Superior temporal gyrus (tissue), 1 donor: Measurements from ENCODE around the gene PRDM11.
"Not testable (repeated sequence)": the region's sequence is repeated elsewhere in the genome, so short reads cannot be mapped to it uniquely, and the experiment has no call there.

Source experiments
- DNase-seq: peaks from one replicate; pipeline ENCODE4 v3.0.0-alpha.2; 2016; ENCODE audit errors: extremely low spot score

Gene PRDM11

DNA sequence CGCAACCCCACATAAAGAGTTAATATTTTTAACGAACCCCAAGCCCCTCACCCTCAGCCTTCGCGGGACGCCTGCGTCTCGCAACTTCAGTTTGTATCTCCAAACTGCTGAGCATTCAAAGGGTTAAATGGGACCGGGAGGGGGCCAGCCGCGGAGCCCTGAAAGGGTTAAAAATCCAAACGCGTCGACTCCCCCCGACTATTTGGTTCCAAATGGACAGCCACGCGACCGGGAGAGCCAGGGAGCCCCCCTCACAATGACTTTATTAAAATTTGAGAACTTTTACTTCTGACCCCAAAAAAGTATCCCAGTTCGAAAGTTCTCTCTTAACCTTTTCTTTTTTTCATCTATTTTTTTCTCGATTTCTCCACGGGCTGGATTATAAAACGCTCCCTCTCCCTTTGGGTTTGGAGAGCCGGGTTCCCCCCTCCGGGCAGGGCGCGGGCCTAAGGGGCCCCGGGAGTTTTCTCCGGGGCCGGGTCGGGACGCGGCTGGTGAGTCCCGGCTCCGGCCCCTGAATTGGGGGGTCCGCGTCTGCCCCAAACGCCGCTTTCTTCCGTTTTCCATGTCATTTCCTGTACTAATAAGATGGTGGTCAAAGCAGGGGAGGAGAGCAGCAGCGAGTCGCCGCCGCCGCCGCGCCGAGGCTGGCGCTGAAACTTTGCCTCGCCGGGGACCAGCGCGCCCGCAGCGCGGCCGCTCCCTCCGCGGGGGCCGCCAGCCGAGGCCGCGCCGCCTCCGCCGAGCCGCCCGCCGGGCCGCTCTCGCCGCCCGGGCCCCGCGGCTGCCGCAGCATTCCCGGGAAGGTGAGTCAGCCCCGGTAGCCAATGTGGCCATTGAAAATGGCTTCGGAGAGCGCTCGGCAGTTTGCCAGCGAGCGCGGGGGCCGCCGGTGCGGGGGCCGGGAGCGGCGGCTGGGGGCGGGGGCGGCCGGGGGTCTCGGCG, at the start of gene PRDM11:
Gene PRDM11, plus strand, starts transcription at position 568 of the 945 bp plus-strand sequence. CDS start 35,128 bp downstream, outside the sequence.
- DNase-seq = peak; percentile 47

DNA sequence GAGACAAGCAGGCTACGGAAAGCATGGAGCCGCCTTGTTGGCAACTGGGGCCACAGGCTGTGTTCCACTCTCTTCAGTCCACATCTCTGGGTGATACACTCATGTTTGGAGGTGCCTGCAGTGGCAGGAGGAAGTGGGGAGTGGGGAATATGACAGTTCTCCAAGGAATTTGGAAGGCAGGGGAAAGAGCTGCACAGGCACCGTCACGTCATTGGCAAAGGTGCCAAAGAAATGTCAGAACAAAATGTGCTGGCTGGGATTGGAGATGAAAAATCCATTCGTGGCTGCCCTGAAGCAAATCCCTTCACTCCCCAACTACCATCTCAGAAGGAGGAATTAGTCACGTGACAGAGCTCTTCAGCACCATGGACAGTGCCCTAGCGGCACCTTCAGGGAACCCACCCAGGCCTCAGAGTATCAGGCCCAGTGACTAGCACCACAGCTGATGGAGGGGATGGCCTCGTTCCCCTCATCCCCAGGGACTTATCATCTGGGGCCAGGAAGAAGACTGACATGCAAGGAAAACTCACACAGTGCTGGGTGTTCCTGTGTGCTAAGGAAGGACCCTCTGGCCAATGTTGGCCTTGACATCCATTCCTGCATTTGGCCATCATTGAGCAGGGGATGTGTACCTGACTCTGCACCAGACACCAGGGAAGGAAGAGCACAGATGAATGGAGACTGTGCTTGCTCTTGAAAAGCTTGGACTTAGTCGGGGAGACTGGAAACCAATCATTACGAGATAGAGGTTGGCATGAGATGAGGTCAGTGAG, 48.5 kb upstream of the PRDM11 start:
- peak; percentile 62 for DNase-seq

DNA sequence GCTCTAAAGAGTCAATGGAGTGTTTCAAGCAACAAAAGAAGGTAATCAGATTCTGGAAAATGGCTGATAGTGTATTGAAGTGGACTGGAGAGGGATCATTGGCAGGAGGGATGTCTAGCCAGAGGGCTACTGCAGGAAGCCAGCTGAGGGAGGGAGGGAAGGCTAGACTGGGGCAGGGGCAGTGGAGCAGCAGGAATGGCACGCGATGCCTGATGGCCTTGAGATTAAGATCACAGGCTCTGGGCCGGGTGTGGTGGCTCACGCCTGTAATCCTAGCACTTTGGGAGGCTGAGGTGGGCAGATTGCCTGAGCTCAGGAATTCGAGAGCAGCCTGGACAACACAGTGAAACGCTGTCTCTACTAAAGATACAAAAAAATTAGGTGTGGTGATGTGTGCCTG, 47.5 kb upstream of the PRDM11 start:
- DNase-seq = no peak

DNA sequence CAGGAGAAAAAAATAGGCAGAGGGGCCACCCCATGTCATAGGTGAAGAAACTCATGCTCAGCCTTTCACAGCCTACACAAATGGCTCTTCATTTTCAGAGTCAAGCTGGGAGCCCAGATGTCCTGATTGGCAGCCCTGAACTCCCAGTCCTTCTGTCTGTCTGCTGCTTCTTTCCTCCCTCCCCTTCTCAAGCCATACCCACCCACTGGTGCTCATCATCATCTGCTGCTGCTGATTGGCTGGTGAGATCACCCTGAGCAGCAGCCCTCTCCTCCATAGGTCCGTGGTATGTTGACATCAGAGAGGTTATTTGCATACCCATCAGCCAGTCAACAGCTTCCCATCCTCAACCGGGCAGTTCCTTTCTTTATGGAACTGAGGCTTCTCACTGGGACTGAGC, 46.1 kb upstream of the PRDM11 start:
- DNase-seq = no peak

DNA sequence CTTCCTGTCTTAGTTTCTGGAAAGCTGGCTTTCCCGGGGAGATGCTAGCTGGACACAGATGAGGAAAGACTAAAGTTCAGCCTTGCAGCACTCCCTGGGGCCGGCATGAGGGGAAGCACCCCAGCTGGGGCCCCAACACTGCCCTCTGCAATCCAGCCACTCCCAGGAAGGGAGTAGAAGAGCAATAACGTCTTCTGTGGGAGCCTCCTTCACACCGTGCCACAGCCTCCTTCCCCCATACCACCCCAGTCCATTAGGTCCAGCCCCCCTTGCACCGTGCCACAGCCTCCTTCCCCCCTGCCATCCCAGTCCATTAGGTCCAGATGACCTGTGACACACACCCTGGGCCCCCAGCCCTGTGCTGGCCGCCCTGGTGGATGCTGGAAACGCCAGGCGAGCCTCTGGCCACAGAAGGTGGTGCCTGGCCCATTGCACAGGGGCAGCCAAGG, 44.1 kb upstream of the PRDM11 start:
- DNase-seq = no peak

DNA sequence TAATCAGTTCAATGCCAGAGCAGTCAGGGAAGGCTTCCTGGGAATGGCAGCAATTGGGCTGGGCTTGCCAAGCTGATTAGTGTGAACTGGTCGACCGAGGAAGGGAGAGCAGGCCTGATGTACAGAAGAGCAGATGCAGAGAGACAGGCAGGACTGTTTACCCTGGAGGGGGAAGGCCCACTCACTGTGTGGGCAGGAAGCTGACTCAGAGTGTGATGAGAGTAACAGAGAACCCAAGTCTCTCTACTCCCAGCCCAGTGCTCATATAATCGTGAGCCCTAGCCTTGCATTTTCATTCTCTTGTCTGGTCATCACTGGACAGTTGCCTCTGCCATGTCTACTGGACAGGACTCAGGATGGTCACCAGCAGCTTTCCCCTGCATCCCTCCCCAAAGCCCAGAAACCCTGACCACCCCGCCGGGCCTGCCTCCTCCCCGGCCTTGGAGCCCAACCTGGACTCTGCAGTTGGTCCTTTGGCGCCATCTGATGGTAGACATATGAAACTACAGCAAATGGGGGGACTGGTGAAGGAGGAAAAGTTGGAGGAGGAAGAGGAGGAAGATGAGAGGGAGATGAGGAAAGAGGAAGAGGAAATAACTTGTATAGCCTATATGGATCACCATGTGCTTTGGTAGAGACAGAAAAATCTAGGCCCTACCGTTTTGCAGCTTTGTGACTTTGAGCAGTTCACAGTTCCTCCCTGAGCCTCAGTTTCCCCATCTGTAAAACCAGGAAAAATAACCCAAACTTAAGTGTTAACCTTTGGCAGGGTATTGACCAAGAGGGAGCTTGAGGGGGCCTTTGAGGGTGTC, 43.4 kb upstream of the PRDM11 start:
- peak; percentile 81 for DNase-seq

DNA sequence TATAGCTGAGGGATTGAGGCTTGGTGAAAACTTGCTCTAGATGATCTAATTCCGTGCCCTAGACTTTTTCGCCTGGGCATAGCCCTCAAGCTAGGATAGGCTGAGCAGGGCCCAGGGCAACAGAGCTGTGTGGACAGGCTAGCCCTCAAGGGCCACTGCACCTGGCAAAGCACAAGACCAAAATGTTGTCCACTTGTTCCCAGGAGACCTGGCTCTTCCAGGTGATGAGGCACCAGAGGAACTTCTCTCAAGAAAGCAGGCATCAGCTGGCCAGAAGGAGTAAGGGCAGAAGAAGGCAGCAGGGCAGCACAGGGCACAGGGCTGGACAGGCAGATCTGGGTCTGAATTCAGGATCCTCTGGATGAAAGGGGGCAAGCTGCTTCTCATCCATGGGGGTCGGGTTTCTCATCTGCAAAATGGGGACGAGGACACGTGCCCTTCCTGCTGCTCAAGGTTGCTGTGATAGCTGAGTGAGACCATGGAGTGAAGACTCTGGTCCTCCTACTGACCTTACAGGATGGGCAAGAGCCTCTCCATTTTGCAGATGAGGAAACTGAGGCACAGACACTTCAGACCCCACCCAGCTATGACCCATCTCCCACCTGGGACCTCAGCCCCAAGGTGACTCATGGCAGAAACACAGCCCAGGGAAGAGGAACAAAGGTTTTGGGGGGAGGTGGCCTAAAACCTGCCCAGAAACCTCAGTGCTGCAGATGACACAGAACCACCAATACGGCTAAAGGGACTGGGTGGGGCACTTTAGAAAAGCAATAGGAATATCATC, 42.2 kb upstream of the PRDM11 start:
- DNase-seq = no peak

DNA sequence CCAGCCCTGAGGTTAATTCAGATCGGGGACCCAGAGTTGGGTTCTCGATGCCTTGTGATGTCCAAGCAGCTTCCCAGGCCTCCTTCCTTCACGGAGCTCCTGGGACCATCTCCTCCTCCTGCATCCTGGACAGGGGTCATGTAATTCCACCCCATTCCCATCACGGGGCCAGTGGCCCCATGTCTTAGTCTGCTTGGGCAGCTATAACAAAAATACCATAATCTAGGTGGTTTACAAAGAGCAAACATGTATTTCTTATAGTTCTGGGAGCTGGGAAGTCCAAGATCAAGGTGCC, 41.7 kb upstream of the PRDM11 start:
- DNase-seq = no peak

DNA sequence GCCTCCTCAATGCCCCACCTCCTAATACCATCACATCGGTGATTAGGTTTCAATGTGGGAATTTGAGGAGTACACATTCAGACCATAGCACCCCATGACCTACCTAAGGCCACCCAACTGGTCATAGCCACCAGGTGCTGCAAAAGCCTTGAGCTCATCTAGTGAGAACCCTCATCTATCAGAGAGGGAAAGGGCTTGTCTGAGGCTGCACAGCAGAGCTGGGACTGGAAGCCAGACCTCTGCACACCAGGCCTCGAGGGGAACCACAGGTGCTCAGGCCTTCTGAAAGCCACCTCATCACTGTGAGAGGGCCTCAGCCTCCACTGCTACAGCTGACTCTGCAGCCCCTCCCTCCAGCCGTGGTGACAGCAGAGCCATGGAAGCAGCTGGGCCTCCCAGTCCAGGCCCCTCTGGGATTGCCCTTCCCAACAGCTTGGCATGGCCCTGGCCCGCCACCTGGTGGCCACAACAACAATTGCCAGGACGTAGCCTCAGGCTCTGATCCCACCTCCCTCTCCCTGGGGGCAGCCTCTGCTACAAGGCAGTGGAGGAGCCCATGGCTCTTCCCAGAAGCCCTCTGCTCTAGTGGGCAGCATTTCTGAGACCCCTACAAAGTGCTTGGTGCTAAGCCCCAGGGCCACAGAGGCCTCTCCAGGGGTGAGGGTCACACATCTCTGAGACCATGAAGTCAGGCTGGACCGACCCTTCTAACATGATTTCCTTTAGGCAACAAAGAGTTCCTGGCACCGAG, 41.0 kb upstream of the PRDM11 start:
- peak; percentile 75 for DNase-seq

DNA sequence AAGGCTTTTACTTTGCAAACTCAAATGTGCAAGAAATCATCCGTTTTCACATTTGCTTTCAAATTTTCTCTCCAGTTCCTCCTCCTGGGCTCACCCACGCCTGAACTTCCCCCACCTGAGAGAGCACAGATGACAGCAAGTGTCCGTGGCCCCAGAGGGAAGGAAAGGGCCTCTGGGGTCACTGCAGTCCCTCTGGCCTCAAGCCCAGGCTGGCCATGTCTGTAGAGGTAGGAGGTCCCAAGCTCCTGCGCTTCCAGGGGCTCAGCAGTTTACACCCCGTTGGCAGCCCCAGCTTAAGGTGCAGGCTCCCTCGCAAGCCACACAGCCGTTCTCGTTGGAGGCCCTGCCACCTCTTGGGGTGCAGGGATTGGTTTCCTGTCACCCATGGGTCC, 40.5 kb upstream of the PRDM11 start:
- DNase-seq = no peak

DNA sequence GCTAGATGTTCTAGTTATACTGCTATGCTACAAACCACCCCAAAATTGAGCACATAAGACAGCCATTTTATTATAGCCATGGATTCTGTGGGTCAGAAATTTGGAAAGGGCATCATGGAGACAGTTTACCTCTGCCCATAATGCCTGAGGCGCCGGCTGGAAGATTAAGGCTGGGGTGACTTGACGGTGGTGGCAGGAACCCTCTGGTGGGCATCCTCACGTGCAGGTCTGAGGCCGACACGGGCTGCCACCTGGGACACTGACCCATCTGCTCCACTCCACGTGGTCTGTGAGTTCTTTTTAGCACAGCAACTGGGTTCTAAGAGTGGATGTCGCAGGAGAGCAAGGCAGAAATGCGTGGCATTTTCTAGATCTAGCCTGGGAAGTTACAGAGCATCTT, 40.0 kb upstream of the PRDM11 start:
- no peak for DNase-seq

DNA sequence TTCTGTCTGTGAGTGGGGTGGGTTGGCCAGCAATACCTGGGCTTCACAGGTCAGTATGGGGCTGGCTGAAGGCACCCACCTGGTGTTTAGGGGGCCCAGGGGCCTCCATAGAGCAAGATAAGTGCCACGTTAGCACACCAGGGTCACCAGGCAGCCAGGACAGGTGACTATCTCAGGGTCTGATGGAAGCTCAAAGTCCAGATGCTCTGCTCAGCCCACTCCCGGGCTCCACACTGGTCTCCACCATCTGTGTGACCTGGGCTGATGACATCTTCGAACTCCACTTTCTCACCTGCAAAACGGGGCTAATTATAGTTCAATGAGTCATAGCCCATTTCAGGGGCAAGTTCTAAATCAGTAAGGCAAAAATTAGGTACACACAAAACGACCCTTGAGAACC, 39.4 kb upstream of the PRDM11 start:
- no peak for DNase-seq

DNA sequence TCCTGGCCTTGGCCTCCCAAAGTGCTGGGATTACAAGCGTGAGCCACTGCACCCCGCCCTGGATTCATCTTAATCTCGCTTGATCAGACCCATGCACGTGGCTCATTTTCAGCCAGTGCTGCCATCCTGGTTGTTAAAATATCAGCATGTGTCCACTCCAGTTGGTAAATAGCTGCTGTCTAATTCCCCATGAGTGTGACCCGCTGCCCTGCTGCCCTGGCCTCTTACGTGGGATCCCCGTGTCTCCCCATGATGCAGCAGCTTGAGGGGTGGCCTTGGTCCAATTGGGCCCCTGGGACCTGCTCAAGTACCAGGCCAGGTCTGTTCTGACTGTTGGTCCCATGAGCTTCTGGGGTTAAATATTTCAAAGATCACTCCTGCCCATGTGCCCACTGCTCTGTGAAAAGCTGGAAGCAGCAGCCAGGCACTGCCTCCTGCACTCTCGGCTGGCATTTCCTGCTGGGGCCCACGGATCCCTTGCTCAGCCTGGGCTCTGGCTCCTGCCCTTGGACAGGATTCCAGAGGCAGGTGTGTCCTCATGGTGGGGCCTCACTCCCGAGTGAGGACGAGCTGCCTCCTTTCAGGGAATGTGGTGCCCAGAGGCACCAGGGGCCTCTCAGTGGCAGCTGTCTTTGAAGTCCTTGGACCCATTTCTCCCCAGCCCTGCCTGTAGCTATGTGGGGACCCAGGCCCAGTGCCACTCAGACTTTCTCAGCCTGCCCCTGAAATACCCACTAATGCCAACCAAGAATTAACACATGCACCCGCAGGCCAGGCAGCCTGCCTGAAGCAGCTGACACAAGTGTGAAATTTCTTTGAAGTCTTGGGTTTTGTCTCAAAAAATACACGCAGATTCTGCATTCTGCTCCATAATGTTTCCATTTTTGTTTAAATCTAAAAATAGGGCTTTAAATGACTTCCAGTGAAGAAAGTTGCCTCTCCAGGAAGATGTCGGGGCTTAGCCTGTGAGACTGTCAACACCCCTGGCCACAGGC, 38.1 kb upstream of the PRDM11 start:
- peak; percentile 58 for DNase-seq

DNA sequence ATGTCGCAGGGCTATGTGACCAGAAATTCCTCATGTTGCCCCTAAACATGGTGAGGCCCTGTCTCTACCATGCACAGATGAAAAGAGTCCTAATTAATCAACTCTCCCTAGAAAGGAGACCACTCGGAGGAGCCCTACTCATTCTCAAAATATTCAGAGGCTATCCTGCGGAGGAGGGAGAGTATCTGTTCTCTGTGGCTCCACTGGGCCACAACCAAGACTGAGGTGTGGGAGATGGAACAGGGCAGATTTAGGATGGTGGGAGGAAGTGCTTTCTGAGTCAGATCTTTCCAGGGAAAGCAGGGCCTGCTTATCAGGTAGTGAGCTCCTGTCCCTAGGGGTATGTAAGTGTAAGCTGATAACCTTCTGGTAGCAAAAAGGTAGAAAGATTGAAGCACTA, 37.0 kb upstream of the PRDM11 start:
- DNase-seq = no peak

DNA sequence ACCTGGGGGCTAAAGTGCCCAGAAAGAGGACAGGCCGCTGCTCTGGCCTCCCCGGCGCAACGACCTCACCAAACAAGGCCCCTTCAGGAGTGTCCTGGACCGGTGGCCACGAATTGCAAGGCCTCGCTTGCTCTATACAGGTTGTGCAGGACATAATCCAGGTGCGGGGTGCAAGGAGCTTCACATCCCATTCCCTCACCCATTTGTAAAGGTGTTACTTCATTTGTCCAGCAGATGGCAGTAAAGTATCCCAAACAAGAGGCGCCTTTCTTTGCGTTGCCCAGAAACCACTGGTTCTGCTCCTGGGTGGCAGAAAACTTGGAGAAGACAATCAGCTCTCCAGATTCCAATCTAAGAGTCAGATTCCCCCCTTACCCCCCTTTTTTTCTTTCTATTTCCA, 35.9 kb upstream of the PRDM11 start:
- peak; percentile 94 for DNase-seq

DNA sequence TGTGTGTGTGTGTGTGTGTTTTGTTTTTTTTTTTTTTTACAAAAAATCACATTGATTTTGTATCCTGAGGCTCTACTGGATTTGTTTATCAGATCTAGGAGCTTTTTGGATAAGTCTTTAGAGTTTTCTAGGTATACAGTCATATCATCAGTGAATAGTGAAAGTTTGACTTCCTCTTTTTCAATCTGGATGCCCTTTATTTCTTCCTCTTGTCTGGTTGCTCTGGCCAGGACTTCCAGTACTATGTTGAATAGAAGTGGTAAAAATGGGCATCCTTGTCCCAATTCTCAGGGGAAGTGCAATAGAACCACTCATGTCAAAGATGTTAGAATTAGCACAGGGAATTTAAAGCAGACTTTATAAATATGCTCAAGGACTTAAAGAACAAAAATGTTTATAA, 32.6 kb upstream of the PRDM11 start:
- no peak for DNase-seq

DNA sequence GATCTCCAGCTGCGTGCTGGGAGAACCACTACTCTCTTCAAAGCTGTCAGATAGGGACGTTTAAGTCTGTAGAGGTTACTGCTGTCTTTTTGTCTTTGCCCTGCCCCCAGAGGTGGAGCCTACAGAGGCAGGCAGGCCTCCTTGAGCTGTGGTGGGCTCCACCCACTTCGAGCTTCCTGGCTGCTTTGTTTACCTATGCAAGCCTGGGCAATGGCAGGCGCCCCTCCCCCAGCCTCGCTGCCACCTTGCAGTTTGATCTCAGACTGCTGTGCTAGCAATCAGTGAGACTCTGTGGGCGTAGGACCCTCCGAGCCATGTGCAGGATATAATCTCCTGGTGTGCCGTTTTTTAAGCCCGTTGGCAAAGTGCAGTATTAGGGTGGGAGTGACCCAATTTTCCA, 18.6 kb upstream of the PRDM11 start:
- not testable (repeated sequence) for DNase-seq

DNA sequence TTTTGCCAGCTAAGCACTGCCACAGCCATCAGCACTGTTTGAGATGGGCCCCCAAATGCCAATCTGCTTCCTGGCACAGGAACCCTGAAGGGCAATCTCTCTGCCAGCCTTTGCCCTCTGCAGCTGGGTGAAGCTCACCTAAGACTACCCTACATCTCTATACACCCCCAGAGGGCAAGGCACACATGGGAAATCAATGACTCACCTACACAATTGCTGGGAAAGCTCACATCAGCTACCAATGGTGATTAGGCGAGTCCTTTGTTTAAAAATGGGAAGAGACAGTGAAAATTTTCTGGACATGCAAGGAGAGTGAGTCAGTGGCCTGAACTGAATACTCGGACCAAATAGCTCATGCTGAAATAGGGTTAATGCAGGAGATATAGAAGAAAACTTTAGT, 12.6 kb upstream of the PRDM11 start:
- no peak for DNase-seq

DNA sequence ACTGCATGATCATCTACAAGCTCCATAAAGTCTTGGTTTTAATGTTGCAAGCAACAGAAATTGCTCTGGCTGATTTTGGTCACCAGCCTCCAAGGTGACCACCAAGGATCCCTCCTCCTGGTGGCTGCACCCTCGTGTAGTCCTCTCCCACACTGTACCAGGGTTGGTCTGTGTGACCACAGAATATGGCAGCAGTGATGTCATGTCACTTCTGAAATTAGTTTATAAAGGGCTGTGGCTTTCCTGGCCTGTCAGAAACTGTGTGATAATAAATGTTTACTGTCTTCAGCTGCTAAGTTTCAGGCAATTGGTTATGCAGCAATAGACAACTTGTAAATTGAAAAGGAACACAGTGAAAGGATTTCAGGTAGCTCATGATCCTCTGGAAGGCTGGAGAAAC, 5.3 kb upstream of the PRDM11 start:
- DNase-seq = no peak
